SK-N-SH treated with all-trans-retinoic acid at 6 μM for 48 hours (cell line): ENCODE results near the gene SDC1.

Experiments used
- ATAC-seq: fragments of 200-7000 bp; cut with Tn5 transposase; 3 replicates; pipeline ENCODE4 v1.9.1; 2020; ENCODE audit warnings: mild to moderate bottlenecking, moderate library complexity
- ARNTL ChIP-seq: fragments of 450-650 bp; formaldehyde crosslinking; IDR thresholded peaks from 2 replicates; pipeline ENCODE4 v1.5.0; 2020; ENCODE audit warnings: low read depth, mild to moderate bottlenecking, moderate library complexity, borderline replicate concordance
- BACH2 ChIP-seq: fragments of 250-450 bp; sonication (Bioruptor Pico); IDR thresholded peaks from 2 replicates; pipeline ENCODE4 v1.9.0; 2021; ENCODE audit warnings: mild to moderate bottlenecking, borderline replicate concordance
- CREB5 ChIP-seq: fragments of 250-450 bp; sonication (Bioruptor Pico); IDR thresholded peaks from 2 replicates; pipeline ENCODE4 v1.5.1; 2020; ENCODE audit warnings: low read depth, mild to moderate bottlenecking, moderate library complexity
- CSDC2 ChIP-seq: fragments of 250-450 bp; sonication (Bioruptor Pico); IDR thresholded peaks from 2 replicates; pipeline ENCODE4 v1.5.0; 2020; ENCODE audit warnings: mild to moderate bottlenecking, moderate library complexity
- ESRRG ChIP-seq: fragments of 250-450 bp; sonication (Bioruptor Pico); IDR thresholded peaks from 2 replicates; pipeline ENCODE4 v1.6.1; 2021; ENCODE audit warnings: mild to moderate bottlenecking
- GLIS3 ChIP-seq: fragments of 250-450 bp; sonication (Bioruptor Pico); IDR thresholded peaks from 2 replicates; pipeline ENCODE4 v1.5.0; 2020; ENCODE audit warnings: mild to moderate bottlenecking, moderate library complexity
- ISL1 ChIP-seq: fragments of 250-450 bp; sonication (Bioruptor Pico); IDR thresholded peaks from 2 replicates; pipeline ENCODE4 v2.1.2; 2022; ENCODE audit warnings: mild to moderate bottlenecking, moderate library complexity
- OSR1 ChIP-seq: fragments of 250-450 bp; sonication (Bioruptor Pico); IDR thresholded peaks from 2 replicates; pipeline ENCODE4 v1.8.0; 2022; ENCODE audit warnings: moderate library complexity, mild to moderate bottlenecking, inconsistent platforms
- PATZ1 ChIP-seq: fragments of 250-450 bp; sonication (Bioruptor Pico); IDR thresholded peaks from 2 replicates; pipeline ENCODE4 v1.8.0; 2020; ENCODE audit warnings: mild to moderate bottlenecking, moderate library complexity, borderline replicate concordance
- PPARA ChIP-seq: fragments of 250-450 bp; sonication (Bioruptor Pico); IDR thresholded peaks from 2 replicates; pipeline ENCODE4 v1.5.0; 2020; ENCODE audit warnings: mild to moderate bottlenecking, borderline replicate concordance
- RARB ChIP-seq: fragments of 250-450 bp; sonication (Bioruptor Pico); IDR thresholded peaks from 2 replicates; pipeline ENCODE4 v1.8.0; 2021; ENCODE audit warnings: mild to moderate bottlenecking, moderate library complexity
- SNAI2 ChIP-seq: fragments of 250-450 bp; sonication (Bioruptor Pico); IDR thresholded peaks from 2 replicates; pipeline ENCODE4 v1.5.0; 2020; ENCODE audit warnings: mild to moderate bottlenecking, moderate library complexity
- TCF4 ChIP-seq: fragments of 250-450 bp; sonication (Bioruptor Pico); IDR thresholded peaks from 2 replicates; pipeline ENCODE4 v1.8.0; 2021; ENCODE audit warnings: mild to moderate bottlenecking, moderate library complexity, borderline replicate concordance
- TOX ChIP-seq: fragments of 250-450 bp; sonication (Bioruptor Pico); IDR thresholded peaks from 2 replicates; pipeline ENCODE4 v1.8.0; 2021; ENCODE audit warnings: mild to moderate bottlenecking, moderate library complexity, borderline replicate concordance
- ZFP3 ChIP-seq: fragments of 250-450 bp; sonication (Bioruptor Pico); IDR thresholded peaks from 2 replicates; pipeline ENCODE4 v1.5.0; 2020; ENCODE audit warnings: mild to moderate bottlenecking, moderate library complexity
- ZFP30 ChIP-seq: fragments of 450-650 bp; formaldehyde crosslinking; IDR thresholded peaks from 2 replicates; pipeline ENCODE4 v1.5.0; 2022; ENCODE audit warnings: mild to moderate bottlenecking, moderate library complexity
- ZNF565 ChIP-seq: fragments of 450-650 bp; formaldehyde crosslinking; conservative IDR thresholded peaks from 2 replicates; pipeline ENCODE4 v1.5.0; 2020; ENCODE audit warnings: low read depth, mild to moderate bottlenecking, moderate library complexity
- ZNF70 ChIP-seq: fragments of 450-650 bp; formaldehyde crosslinking; IDR thresholded peaks from 2 replicates; pipeline ENCODE4 v1.5.0; 2020; ENCODE audit warnings: mild to moderate bottlenecking, moderate library complexity
- ZNF8 ChIP-seq: fragments of 450-650 bp; formaldehyde crosslinking; IDR thresholded peaks from 2 replicates; pipeline ENCODE4 v1.5.0; 2020; ENCODE audit warnings: mild to moderate bottlenecking, moderate library complexity
- TF ChIP-seq, protein P1 (sequence below): fragments of 250-450 bp; sonication (Bioruptor Pico); IDR thresholded peaks from 2 replicates; pipeline ENCODE4 v1.5.1; 2021; ENCODE audit warnings: mild to moderate bottlenecking, moderate library complexity
- TF ChIP-seq, protein P2 (sequence below): fragments of 250-450 bp; sonication (Bioruptor Pico); IDR thresholded peaks from 2 replicates; pipeline ENCODE4 v1.8.0; 2021; ENCODE audit warnings: low read depth, mild to moderate bottlenecking, moderate library complexity, borderline replicate concordance

The SDC1 gene

GRCh38 chr2:20212871-20213503 is 11.9 kb downstream of the SDC1 start:
- no peak for TF ChIP-seq PATZ1 (CRISPR knock-in tag)
- no peak for TF ChIP-seq ZFP30 (CRISPR knock-in tag)
- TF ChIP-seq BACH2 (CRISPR knock-in tag): no peak
- TF ChIP-seq, protein P1, sequence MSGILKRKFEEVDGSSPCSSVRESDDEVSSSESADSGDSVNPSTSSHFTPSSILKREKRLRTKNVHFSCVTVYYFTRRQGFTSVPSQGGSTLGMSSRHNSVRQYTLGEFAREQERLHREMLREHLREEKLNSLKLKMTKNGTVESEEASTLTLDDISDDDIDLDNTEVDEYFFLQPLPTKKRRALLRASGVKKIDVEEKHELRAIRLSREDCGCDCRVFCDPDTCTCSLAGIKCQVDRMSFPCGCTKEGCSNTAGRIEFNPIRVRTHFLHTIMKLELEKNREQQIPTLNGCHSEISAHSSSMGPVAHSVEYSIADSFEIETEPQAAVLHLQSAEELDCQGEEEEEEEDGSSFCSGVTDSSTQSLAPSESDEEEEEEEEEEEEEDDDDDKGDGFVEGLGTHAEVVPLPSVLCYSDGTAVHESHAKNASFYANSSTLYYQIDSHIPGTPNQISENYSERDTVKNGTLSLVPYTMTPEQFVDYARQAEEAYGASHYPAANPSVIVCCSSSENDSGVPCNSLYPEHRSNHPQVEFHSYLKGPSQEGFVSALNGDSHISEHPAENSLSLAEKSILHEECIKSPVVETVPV (CRISPR knock-in tag): no peak
- TF ChIP-seq OSR1 (CRISPR knock-in tag): no peak
- TF ChIP-seq ISL1 (CRISPR knock-in tag): no peak
- TF ChIP-seq PPARA (CRISPR knock-in tag): no peak
- TF ChIP-seq, protein P2, sequence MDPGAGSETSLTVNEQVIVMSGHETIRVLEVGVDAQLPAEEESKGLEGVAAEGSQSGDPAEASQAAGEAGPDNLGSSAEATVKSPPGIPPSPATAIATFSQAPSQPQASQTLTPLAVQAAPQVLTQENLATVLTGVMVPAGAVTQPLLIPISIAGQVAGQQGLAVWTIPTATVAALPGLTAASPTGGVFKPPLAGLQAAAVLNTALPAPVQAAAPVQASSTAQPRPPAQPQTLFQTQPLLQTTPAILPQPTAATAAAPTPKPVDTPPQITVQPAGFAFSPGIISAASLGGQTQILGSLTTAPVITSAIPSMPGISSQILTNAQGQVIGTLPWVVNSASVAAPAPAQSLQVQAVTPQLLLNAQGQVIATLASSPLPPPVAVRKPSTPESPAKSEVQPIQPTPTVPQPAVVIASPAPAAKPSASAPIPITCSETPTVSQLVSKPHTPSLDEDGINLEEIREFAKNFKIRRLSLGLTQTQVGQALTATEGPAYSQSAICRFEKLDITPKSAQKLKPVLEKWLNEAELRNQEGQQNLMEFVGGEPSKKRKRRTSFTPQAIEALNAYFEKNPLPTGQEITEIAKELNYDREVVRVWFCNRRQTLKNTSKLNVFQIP: no peak
- no peak for TF ChIP-seq ZNF70 (CRISPR knock-in tag)
- TF ChIP-seq, all 23 proteins: peak for 0

DNA sequence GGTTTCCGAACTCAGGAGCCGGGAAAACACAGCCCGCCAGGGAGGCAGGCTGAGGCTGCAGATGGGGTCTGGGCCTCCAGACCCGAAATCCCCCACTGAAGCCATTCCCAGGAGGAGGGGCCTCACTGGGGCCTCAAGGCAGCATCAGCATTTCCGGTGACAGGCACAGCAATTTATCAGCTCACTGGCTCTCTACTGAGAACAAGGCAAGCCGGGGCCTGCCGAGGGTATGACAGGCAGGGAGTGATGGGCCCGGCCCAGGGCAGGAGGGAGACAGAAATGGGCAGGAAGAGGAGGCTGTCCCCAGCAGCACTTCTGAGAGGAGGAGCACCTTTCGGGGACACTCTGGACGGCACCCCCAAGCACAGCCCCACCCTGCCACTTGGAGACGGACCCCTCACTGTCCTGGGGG is 12.5 kb downstream of the SDC1 start:
- no peak for ATAC-seq
- TF ChIP-seq TOX (CRISPR knock-in tag) (no peak), ZNF565 (CRISPR knock-in tag) (no peak), SNAI2 (CRISPR knock-in tag) (no peak), ESRRG (no peak), OSR1 (CRISPR knock-in tag) (no peak), PATZ1 (CRISPR knock-in tag) (no peak), GLIS3 (no peak), TCF4 (CRISPR knock-in tag) (no peak), BACH2 (CRISPR knock-in tag) (no peak), CREB5 (CRISPR knock-in tag) (no peak), ZNF70 (CRISPR knock-in tag) (no peak), ISL1 (CRISPR knock-in tag) (no peak), ZFP3 (CRISPR knock-in tag) (no peak), CSDC2 (CRISPR knock-in tag) (no peak), ARNTL (CRISPR knock-in tag) (no peak), ZNF8 (CRISPR knock-in tag) (no peak), RARB (CRISPR knock-in tag) (no peak)
- TF ChIP-seq, protein P2: no peak
- TF ChIP-seq, protein P1 (CRISPR knock-in tag): no peak

More at GRCh38 chr2:20212871-20213503, 11.9 kb downstream of the SDC1 start:
- no peak for ATAC-seq
